SK-N-SH (cell line): ENCODE results near the gene CNTNAP5. TPM values are rescaled to one million over a fixed set of nuclear protein-coding genes. Genes with fewer than 3 reads are reported as not detected.

Experiments used
- CTCF ChIA-PET: fragments of 300-600, 350-600 bp; formaldehyde crosslinking; extraction: SDS; loops from one replicate; lab custom pipeline; 2021; lab: Yijun Ruan, JAX
- POLR2A ChIA-PET: fragments of 350-600 bp; sonication (Branson Sonifier 250); formaldehyde crosslinking; extraction: SDS; loops from one replicate; lab custom pipeline; 2020; ENCODE audit warnings: antibody characterized with exemption, inconsistent platforms; lab: Yijun Ruan, JAX
- DNase-seq: peaks from one replicate; pipeline ENCODE4 v3.0.0; 2012
- H2AFZ ChIP-seq: fragments of 200-600 bp; sonication (generic); 2 replicates; pipeline ENCODE4 v1.8.1; 2016; ENCODE audit warnings: antibody characterized with exemption, mild to moderate bottlenecking, low read depth
- H3F3A ChIP-seq: fragments of 200-600 bp; sonication (generic); replicated peaks from 2 replicates; pipeline ENCODE3; 2016; ENCODE audit warnings: antibody characterized with exemption, mild to moderate bottlenecking; ENCODE audit not compliant: insufficient read depth
- H3K27ac ChIP-seq, 2 experiments: fragments of 200-500 bp in 1 of 2; fragments of 200-600 bp in 1 of 2; sonication (Bioruptor generic) in 1 of 2; sonication (generic), shearing (Covaris generic) in 1 of 2; 2 replicates each; pipeline versions ENCODE4 v1.5.1 to v1.6.1; 2014 to 2016; ENCODE audit warnings: low read depth in 2 of 2, inconsistent platforms in 1 of 2, low read length in 1 of 2, mild to moderate bottlenecking in 1 of 2, mixed read lengths in 1 of 2
- H3K27me3 ChIP-seq: fragments of 200-600 bp; sonication (generic), shearing (Covaris generic); 2 replicates; pipeline ENCODE4 v1.6.1; 2016; ENCODE audit warnings: mixed run types; ENCODE audit not compliant: insufficient read depth
- H3K36me3 ChIP-seq, 2 experiments: fragments of 200-500 bp in 1 of 2; fragments of 200-600 bp in 1 of 2; sonication (Bioruptor generic) in 1 of 2; sonication (generic) in 1 of 2; replicated peaks in 1 of 2; 2 replicates each; pipeline versions ENCODE3 to v1.5.1; 2014 to 2016; ENCODE audit warnings: low read length in 1 of 2, mild to moderate bottlenecking in 1 of 2; ENCODE audit not compliant: insufficient read depth in 2 of 2, control insufficient read depth in 1 of 2
- H3K4me1 ChIP-seq, 2 experiments: fragments of 200-500 bp in 1 of 2; fragments of 200-600 bp in 1 of 2; sonication (Bioruptor generic) in 1 of 2; sonication (generic), shearing (Covaris generic) in 1 of 2; 2 replicates each; pipeline versions ENCODE4 v1.5.1 to v1.6.1; 2014 to 2016; ENCODE audit warnings: low read depth in 1 of 2, low read length in 1 of 2, mixed run types in 1 of 2; ENCODE audit not compliant: insufficient read depth in 2 of 2, control insufficient read depth in 1 of 2
- H3K4me2 ChIP-seq: fragments of 200-600 bp; sonication (generic), shearing (Covaris generic); 2 replicates; pipeline ENCODE4 v1.6.1; 2017; ENCODE audit warnings: mixed run types
- H3K4me3 ChIP-seq, 2 experiments: fragments of 200-500 bp in 1 of 2; fragments of 200-600 bp in 1 of 2; sonication (Bioruptor generic) in 1 of 2; sonication (generic), shearing (Covaris generic) in 1 of 2; 2 replicates each; pipeline versions ENCODE4 v1.5.1 to v1.8.1; 2014 to 2016; ENCODE audit warnings: low read depth in 2 of 2, inconsistent platforms in 1 of 2, low read length in 1 of 2, mild to moderate bottlenecking in 1 of 2, mixed read lengths in 1 of 2, moderate library complexity in 1 of 2
- H3K79me2 ChIP-seq: fragments of 200-600 bp; sonication (generic); 2 replicates; pipeline ENCODE4 v1.8.1; 2017; ENCODE audit warnings: mild to moderate bottlenecking; ENCODE audit not compliant: insufficient read depth
- H3K9ac ChIP-seq: fragments of 200-600 bp; sonication (generic); 2 replicates; pipeline ENCODE4 v1.6.1; 2017; ENCODE audit warnings: mixed run types
- H3K9me2 ChIP-seq: fragments of 200-600 bp; sonication (generic); 2 replicates; pipeline ENCODE4 v1.6.1; 2017; ENCODE audit warnings: mixed run types
- H3K9me3 ChIP-seq: fragments of 200-600 bp; sonication (generic); 2 replicates; pipeline ENCODE4 v1.6.1; 2017; ENCODE audit warnings: mixed run types, mild to moderate bottlenecking, moderate library complexity
- H4K20me1 ChIP-seq: fragments of 200-600 bp; sonication (generic); 2 replicates; pipeline ENCODE4 v1.6.1; 2017; ENCODE audit warnings: mild to moderate bottlenecking, mixed run types; ENCODE audit not compliant: insufficient read depth
- ELF1 ChIP-seq: IDR thresholded peaks from 2 replicates; pipeline ENCODE4 v1.4.0; 2012
- EP300 ChIP-seq, 2 experiments: IDR thresholded peaks; 2 replicates each; pipeline versions ENCODE4 v1.4.0 to v1.6.1; 2012; ENCODE audit warnings: borderline replicate concordance in 1 of 2, low read depth in 1 of 2, low read length in 1 of 2
- FOXJ3 ChIP-seq: sonication (generic); formaldehyde crosslinking; IDR thresholded peaks from 2 replicates; pipeline ENCODE4 v1.5.1; 2020; ENCODE audit warnings: mild to moderate bottlenecking, missing genetic modification reagents
- FOXM1 ChIP-seq: IDR thresholded peaks from 2 replicates; pipeline ENCODE4 v1.4.0; 2012; ENCODE audit warnings: low read depth, mild to moderate bottlenecking
- GATA2 ChIP-seq: sonication (generic); formaldehyde crosslinking; IDR thresholded peaks from 2 replicates; pipeline ENCODE4 v1.5.0; 2020; ENCODE audit warnings: mild to moderate bottlenecking, missing genetic modification reagents
- JUND ChIP-seq: IDR thresholded peaks from 2 replicates; pipeline ENCODE4 v1.4.0; 2012
- MXI1 ChIP-seq: IDR thresholded peaks from 2 replicates; pipeline ENCODE4 v1.6.1; 2012; ENCODE audit warnings: mild to moderate bottlenecking, low read depth, low read length, improper control_type of control experiment
- PBX3 ChIP-seq: IDR thresholded peaks from 2 replicates; pipeline ENCODE4; 2012
- POLR2AphosphoS5 ChIP-seq: IDR thresholded peaks from 2 replicates; pipeline ENCODE4 v1.6.1; 2012; ENCODE audit warnings: low read depth, low read length
- RXRA ChIP-seq: IDR thresholded peaks from 2 replicates; pipeline ENCODE4 v1.4.0; 2012; ENCODE audit warnings: low read depth, mild to moderate bottlenecking, borderline replicate concordance
- SIN3A ChIP-seq: IDR thresholded peaks from 2 replicates; pipeline ENCODE4 v1.6.1; 2012; ENCODE audit warnings: low read depth, mild to moderate bottlenecking, low read length, moderate library complexity, borderline replicate concordance
- SMC3 ChIP-seq: IDR thresholded peaks from 2 replicates; pipeline ENCODE4 v1.6.1; 2012; ENCODE audit warnings: low read depth, low read length, improper control_type of control experiment
- TCF12 ChIP-seq: IDR thresholded peaks from 2 replicates; pipeline ENCODE4 v1.4.0; 2012
- USF1 ChIP-seq: IDR thresholded peaks from 2 replicates; pipeline ENCODE4 v1.4.0; 2012; ENCODE audit warnings: low read depth, borderline replicate concordance
- YY1 ChIP-seq: IDR thresholded peaks from 2 replicates; pipeline ENCODE4 v1.4.0; 2012; ENCODE audit warnings: low read depth, mild to moderate bottlenecking
- WGBS: methylation state at CpG from one replicate; pipeline ENCODE4 v1.1.6; 2017; ENCODE audit warnings: low lambda C conversion rate; 5-methylcytosine and 5-hydroxymethylcytosine counted together
- polyA plus RNA-seq, 3 experiments: library from polyadenylated mRNA; depleted of rRNA; stranded (reverse); fragments of >200 nt; gene quantifications; 2 replicates each; pipeline ENCODE4 v1.2.3, GENCODE V29; 2012
- TF ChIP-seq, protein P1 (sequence below): fragments of 200-600 bp; sonication (generic); IDR thresholded peaks from 2 replicates; pipeline ENCODE4 v1.6.1; 2017; ENCODE audit warnings: antibody characterized with exemption, mild to moderate bottlenecking, moderate library complexity
- TF ChIP-seq, protein P2 (sequence below): IDR thresholded peaks from 2 replicates; pipeline ENCODE4 v1.4.0; 2012; ENCODE audit warnings: low read depth
- TF ChIP-seq, protein P3 (sequence below): fragments of 150-350 bp; IDR thresholded peaks from 2 replicates; pipeline ENCODE4 v1.6.1; 2017; ENCODE audit warnings: antibody characterized with exemption, low read length, low read depth, borderline replicate concordance
- TF ChIP-seq, protein P4 (sequence below): fragments of 150-350 bp; IDR thresholded peaks from 2 replicates; pipeline ENCODE4 v1.6.1; 2016; ENCODE audit warnings: mild to moderate bottlenecking, low read depth, low read length

CNTNAP5 gene
- polyA plus RNA-seq, 1 of the 3 experiments (the other 2 are of a cell fraction), result 0.08 TPM

- Histone ChIP-seq H4K20me1 (no peaks in the 10 kb centered on the region), H3K27ac (no peak overlapping the region), H2AFZ (no peak overlapping the region), H3K9me3 (no peaks in the 10 kb centered on the region), H3K9ac (no peak overlapping the region), H3K4me1 (no peaks in the 10 kb centered on the region), H3K79me2 (no peaks in the 10 kb centered on the region), H3K4me2 (no peak overlapping the region), H3K9me2 (no peaks in the 10 kb centered on the region), H3K4me3 (no peak overlapping the region), H3F3A (no peaks in the 10 kb centered on the region), H3K36me3 (no peaks in the 10 kb centered on the region), H3K27me3 (no peaks in the 10 kb centered on the region)
- no peak for DNase-seq
- TF ChIP-seq FOXM1, result no peak
- no peak for TF ChIP-seq RXRA
- TF ChIP-seq GATA2 (CRISPR knock-in tag), result no peak
- POLR2A ChIA-PET, result no interaction called here
- WGBS, result 41% methylated on average over 4 of the region's 4 CpGs
- CTCF ChIA-PET, result no interaction called here
Measured at GRCh38 chr2:124145982-124146381, 120.9 kb downstream of the CNTNAP5 start.

DNA sequence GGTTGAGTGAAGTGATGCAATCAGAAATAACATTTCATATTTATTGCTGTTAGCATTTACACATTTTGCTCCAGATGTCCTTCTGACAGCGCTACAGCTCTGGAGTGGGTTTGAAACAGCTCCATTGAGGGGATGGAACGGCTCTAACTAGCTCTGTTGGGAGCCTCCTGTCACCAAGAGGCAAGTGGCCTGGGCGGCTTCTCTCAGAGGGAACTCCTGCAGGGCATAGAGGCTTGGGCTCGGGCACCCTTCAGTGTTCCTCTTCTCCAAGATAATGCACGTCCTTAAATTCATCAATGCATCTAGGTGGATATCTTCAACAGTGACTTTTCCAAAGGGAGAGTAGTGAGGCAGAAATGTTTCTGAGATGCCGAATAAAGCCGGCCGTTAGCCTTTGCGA lies 122.5 kb downstream of the CNTNAP5 start:
- TF ChIP-seq, protein P1, sequence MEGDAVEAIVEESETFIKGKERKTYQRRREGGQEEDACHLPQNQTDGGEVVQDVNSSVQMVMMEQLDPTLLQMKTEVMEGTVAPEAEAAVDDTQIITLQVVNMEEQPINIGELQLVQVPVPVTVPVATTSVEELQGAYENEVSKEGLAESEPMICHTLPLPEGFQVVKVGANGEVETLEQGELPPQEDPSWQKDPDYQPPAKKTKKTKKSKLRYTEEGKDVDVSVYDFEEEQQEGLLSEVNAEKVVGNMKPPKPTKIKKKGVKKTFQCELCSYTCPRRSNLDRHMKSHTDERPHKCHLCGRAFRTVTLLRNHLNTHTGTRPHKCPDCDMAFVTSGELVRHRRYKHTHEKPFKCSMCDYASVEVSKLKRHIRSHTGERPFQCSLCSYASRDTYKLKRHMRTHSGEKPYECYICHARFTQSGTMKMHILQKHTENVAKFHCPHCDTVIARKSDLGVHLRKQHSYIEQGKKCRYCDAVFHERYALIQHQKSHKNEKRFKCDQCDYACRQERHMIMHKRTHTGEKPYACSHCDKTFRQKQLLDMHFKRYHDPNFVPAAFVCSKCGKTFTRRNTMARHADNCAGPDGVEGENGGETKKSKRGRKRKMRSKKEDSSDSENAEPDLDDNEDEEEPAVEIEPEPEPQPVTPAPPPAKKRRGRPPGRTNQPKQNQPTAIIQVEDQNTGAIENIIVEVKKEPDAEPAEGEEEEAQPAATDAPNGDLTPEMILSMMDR, result no peak
- TF ChIP-seq RXRA, result no peak
- TF ChIP-seq, protein P2, sequence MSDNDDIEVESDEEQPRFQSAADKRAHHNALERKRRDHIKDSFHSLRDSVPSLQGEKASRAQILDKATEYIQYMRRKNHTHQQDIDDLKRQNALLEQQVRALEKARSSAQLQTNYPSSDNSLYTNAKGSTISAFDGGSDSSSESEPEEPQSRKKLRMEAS, result no peak
- no peak for TF ChIP-seq SIN3A
- TF ChIP-seq FOXJ3, result no peak
- no peak for TF ChIP-seq MXI1
- TF ChIP-seq, protein P3, sequence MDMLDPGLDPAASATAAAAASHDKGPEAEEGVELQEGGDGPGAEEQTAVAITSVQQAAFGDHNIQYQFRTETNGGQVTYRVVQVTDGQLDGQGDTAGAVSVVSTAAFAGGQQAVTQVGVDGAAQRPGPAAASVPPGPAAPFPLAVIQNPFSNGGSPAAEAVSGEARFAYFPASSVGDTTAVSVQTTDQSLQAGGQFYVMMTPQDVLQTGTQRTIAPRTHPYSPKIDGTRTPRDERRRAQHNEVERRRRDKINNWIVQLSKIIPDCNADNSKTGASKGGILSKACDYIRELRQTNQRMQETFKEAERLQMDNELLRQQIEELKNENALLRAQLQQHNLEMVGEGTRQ, result no peak
- TF ChIP-seq EP300 (IDR thresholded peaks at IDR 0.05; ENCODE audit: borderline replicate concordance in 1 of 2, low read depth in 1 of 2, low read length in 1 of 2), result no peak
- TF ChIP-seq SMC3, result no peak
- no peak for TF ChIP-seq POLR2AphosphoS5
- no peak for TF ChIP-seq YY1
- TF ChIP-seq GATA2 (CRISPR knock-in tag), result no peak
- TF ChIP-seq ELF1, result no peak
- no peak for TF ChIP-seq TCF12
- TF ChIP-seq USF1, result no peak
- no peak for TF ChIP-seq JUND
- TF ChIP-seq, protein P4, sequence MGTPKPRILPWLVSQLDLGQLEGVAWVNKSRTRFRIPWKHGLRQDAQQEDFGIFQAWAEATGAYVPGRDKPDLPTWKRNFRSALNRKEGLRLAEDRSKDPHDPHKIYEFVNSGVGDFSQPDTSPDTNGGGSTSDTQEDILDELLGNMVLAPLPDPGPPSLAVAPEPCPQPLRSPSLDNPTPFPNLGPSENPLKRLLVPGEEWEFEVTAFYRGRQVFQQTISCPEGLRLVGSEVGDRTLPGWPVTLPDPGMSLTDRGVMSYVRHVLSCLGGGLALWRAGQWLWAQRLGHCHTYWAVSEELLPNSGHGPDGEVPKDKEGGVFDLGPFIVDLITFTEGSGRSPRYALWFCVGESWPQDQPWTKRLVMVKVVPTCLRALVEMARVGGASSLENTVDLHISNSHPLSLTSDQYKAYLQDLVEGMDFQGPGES, result no peak
- TF ChIP-seq PBX3, result no peak
- Histone ChIP-seq H3K4me2 (no peak overlapping the region), H3K9me2 (no peaks in the 10 kb centered on the region), H4K20me1 (no peaks in the 10 kb centered on the region), H3K27ac (no peak overlapping the region), H3K4me1 (no peaks in the 10 kb centered on the region), H3K9ac (no peak overlapping the region), H2AFZ (no peak overlapping the region), H3K36me3 (no peaks in the 10 kb centered on the region), H3F3A (no peaks in the 10 kb centered on the region), H3K27me3 (no peaks in the 10 kb centered on the region), H3K4me3 (no peak overlapping the region), H3K79me2 (no peaks in the 10 kb centered on the region), H3K9me3 (no peaks in the 10 kb centered on the region)
- DNase-seq, result no peak
- POLR2A ChIA-PET, result no interaction called here
- CTCF ChIA-PET, result no interaction called here
- WGBS, result 47% methylated on average over 8 of the region's 9 CpGs
